Adrenal gland (tissue), 5 donors: ENCODE measurements around the gene ZNF26.

Experiments used
- POLR2A ChIP-seq, 2 donors: fragments of 450-650 bp; IDR thresholded peaks; one replicate each; pipeline ENCODE4 v1.6.1; 2017; ENCODE audit warnings: antibody characterized with exemption in 2 of 2, mild to moderate bottlenecking in 2 of 2, moderate library complexity in 1 of 2
- TF ChIP-seq, protein P1 (sequence below), 6 experiments: fragments of 450-650 bp in 4 of 6; fragments of 200-600 bp in 2 of 6; sonication (generic) in 1 of 6; IDR thresholded peaks; 1 replicate in 5 of 6; 2 replicates in 1 of 6; pipeline versions ENCODE4 v1.5.1 to v1.8.0; 2016 to 2021; ENCODE audit warnings: antibody characterized with exemption in 6 of 6, mild to moderate bottlenecking in 2 of 6, moderate library complexity in 1 of 6
- donor health status: DM: no; HTN: no; CAD: no.

GRCh38 chr12:132986885-132987225 lies 688 bp downstream of the ZNF26 start:
- TF ChIP-seq, protein P1, sequence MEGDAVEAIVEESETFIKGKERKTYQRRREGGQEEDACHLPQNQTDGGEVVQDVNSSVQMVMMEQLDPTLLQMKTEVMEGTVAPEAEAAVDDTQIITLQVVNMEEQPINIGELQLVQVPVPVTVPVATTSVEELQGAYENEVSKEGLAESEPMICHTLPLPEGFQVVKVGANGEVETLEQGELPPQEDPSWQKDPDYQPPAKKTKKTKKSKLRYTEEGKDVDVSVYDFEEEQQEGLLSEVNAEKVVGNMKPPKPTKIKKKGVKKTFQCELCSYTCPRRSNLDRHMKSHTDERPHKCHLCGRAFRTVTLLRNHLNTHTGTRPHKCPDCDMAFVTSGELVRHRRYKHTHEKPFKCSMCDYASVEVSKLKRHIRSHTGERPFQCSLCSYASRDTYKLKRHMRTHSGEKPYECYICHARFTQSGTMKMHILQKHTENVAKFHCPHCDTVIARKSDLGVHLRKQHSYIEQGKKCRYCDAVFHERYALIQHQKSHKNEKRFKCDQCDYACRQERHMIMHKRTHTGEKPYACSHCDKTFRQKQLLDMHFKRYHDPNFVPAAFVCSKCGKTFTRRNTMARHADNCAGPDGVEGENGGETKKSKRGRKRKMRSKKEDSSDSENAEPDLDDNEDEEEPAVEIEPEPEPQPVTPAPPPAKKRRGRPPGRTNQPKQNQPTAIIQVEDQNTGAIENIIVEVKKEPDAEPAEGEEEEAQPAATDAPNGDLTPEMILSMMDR (IDR thresholded peaks at IDR 0.05), result no peak
- no peak for TF ChIP-seq POLR2A (IDR thresholded peaks at IDR 0.05)
